ENCODE measurements around the gene SPATA13. TPM values are rescaled to one million over a fixed set of nuclear protein-coding genes. Genes with fewer than 3 reads are reported as not detected.
A peak's percentile ranks its signal among the peaks of the same experiment; 100 is the strongest.

The SPATA13 gene
- total RNA-seq, 1 experiment from 2014 or later, result 21.4 TPM

- peak; percentile 84 for ATAC-seq
- TF ChIP-seq EZH2phosphoT487 (IDR thresholded peaks at IDR 0.05; ENCODE audit: borderline replicate concordance), result no peak
- no peak for TF ChIP-seq YY1 (IDR thresholded peaks at IDR 0.05; ENCODE audit: extremely low read depth, insufficient replicate concordance, low read depth, low read length)
- no peak; the same call in 1 of the 2 replicates for TF ChIP-seq EGR1 (IDR thresholded peaks at IDR 0.05; ENCODE audit: low read depth)
- no peak for TF ChIP-seq ZNF274 (IDR thresholded peaks at IDR 0.05; ENCODE audit: low read depth, low read length)
- no peak for TF ChIP-seq SRF (IDR thresholded peaks at IDR 0.05; ENCODE audit: low read depth)
- TF ChIP-seq, protein P1, sequence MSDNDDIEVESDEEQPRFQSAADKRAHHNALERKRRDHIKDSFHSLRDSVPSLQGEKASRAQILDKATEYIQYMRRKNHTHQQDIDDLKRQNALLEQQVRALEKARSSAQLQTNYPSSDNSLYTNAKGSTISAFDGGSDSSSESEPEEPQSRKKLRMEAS (IDR thresholded peaks at IDR 0.05), result no peak
- TF ChIP-seq, protein P2, sequence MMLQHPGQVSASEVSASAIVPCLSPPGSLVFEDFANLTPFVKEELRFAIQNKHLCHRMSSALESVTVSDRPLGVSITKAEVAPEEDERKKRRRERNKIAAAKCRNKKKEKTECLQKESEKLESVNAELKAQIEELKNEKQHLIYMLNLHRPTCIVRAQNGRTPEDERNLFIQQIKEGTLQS (IDR thresholded peaks at IDR 0.05), result no peak
- no peak for TF ChIP-seq ELF1 (IDR thresholded peaks at IDR 0.05; ENCODE audit: borderline replicate concordance, low read depth)
- TF ChIP-seq TCF7L2 (IDR thresholded peaks at IDR 0.05; ENCODE audit: borderline replicate concordance, extremely low read depth, insufficient read depth, insufficient read length), result no peak
- TF ChIP-seq POLR2AphosphoS5 (IDR thresholded peaks at IDR 0.05; ENCODE audit: low read depth, low read length), result 0 out of 2 replicates have a peak, but pooled peaks have one; percentile 35
- TF ChIP-seq, protein P3, sequence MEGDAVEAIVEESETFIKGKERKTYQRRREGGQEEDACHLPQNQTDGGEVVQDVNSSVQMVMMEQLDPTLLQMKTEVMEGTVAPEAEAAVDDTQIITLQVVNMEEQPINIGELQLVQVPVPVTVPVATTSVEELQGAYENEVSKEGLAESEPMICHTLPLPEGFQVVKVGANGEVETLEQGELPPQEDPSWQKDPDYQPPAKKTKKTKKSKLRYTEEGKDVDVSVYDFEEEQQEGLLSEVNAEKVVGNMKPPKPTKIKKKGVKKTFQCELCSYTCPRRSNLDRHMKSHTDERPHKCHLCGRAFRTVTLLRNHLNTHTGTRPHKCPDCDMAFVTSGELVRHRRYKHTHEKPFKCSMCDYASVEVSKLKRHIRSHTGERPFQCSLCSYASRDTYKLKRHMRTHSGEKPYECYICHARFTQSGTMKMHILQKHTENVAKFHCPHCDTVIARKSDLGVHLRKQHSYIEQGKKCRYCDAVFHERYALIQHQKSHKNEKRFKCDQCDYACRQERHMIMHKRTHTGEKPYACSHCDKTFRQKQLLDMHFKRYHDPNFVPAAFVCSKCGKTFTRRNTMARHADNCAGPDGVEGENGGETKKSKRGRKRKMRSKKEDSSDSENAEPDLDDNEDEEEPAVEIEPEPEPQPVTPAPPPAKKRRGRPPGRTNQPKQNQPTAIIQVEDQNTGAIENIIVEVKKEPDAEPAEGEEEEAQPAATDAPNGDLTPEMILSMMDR (IDR thresholded peaks at IDR 0.05 in 2 of 3, conservative IDR thresholded peaks at IDR 0.05 in 1 of 3; ENCODE audit: borderline replicate concordance in 1 of 3, insufficient read depth in 1 of 3, low read depth in 2 of 3, low read length in 2 of 3), result no peak
- TF ChIP-seq FOSL1 (IDR thresholded peaks at IDR 0.05; ENCODE audit: low read depth), result 0 out of 2 replicates have a peak, but pooled peaks have one; percentile 10
- TF ChIP-seq SP1 (IDR thresholded peaks at IDR 0.05; ENCODE audit: low read depth), result no peak; the same call in 1 of the 2 replicates
- 0 out of 2 replicates have a peak, but pooled peaks have one; percentile 38 for TF ChIP-seq CBX3 (IDR thresholded peaks at IDR 0.05; ENCODE audit: low read depth)
- TF ChIP-seq, protein P4, sequence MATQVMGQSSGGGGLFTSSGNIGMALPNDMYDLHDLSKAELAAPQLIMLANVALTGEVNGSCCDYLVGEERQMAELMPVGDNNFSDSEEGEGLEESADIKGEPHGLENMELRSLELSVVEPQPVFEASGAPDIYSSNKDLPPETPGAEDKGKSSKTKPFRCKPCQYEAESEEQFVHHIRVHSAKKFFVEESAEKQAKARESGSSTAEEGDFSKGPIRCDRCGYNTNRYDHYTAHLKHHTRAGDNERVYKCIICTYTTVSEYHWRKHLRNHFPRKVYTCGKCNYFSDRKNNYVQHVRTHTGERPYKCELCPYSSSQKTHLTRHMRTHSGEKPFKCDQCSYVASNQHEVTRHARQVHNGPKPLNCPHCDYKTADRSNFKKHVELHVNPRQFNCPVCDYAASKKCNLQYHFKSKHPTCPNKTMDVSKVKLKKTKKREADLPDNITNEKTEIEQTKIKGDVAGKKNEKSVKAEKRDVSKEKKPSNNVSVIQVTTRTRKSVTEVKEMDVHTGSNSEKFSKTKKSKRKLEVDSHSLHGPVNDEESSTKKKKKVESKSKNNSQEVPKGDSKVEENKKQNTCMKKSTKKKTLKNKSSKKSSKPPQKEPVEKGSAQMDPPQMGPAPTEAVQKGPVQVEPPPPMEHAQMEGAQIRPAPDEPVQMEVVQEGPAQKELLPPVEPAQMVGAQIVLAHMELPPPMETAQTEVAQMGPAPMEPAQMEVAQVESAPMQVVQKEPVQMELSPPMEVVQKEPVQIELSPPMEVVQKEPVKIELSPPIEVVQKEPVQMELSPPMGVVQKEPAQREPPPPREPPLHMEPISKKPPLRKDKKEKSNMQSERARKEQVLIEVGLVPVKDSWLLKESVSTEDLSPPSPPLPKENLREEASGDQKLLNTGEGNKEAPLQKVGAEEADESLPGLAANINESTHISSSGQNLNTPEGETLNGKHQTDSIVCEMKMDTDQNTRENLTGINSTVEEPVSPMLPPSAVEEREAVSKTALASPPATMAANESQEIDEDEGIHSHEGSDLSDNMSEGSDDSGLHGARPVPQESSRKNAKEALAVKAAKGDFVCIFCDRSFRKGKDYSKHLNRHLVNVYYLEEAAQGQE (IDR thresholded peaks at IDR 0.05; ENCODE audit: low read depth), result no peak
- no peak for TF ChIP-seq CEBPB (IDR thresholded peaks at IDR 0.05; ENCODE audit: low read depth)
- no peak for TF ChIP-seq ZFX (IDR thresholded peaks at IDR 0.05)
- no peak for TF ChIP-seq ZBTB33 (IDR thresholded peaks at IDR 0.05; ENCODE audit: extremely low read depth, insufficient replicate concordance, low read length)
- no peak for TF ChIP-seq POLR2A (IDR thresholded peaks at IDR 0.05; ENCODE audit: borderline replicate concordance, extremely low read depth, insufficient read depth, insufficient read length)
- no peak for TF ChIP-seq SIN3A (IDR thresholded peaks at IDR 0.05; ENCODE audit: low read depth)
Observed at GRCh38 chr13:24127116-24127631, 33.3 kb upstream of the SPATA13 start.

More at GRCh38 chr13:24127116-24127631, 33.3 kb upstream of the SPATA13 start:
- Histone ChIP-seq H3K9ac (ENCODE audit: low read length) (peak overlapping the region; percentile 1; the same call in 1 of the 2 replicates), H3K4me3 (replicated peaks in 1 of 2; ENCODE audit: low read depth in 1 of 2, low read length in 2 of 2) (peak overlapping the region in 1 of 2 experiments; percentile 4; a peak in 1 of 4 replicates), H3K9me3 (ENCODE audit: control insufficient read depth in 1 of 2, insufficient read depth in 1 of 2, low read depth in 1 of 2, low read length in 2 of 2) (peaks cover 0 to 6% of the 10 kb centered on the region in 2 experiments; a peak in 1 of 4 replicates), H3K36me3 (ENCODE audit: control insufficient read depth in 1 of 2, insufficient read depth in 2 of 2, low read length in 2 of 2) (no peaks in the 10 kb centered on the region), H3K79me2 (ENCODE audit: insufficient read depth, low read length) (no peaks in the 10 kb centered on the region), H3K4me2 (ENCODE audit: low read length) (peak overlapping the region; percentile 69), H2AFZ (ENCODE audit: low read depth, low read length, poor library complexity, severe bottlenecking) (no peak overlapping the region), H3K9me2 (ENCODE audit: insufficient read depth) (no peaks in the 10 kb centered on the region), H3K27ac (ENCODE audit: low read depth, low read length) (no peak overlapping the region), H3K27me3 (ENCODE audit: insufficient read depth, low read length) (no peaks in the 10 kb centered on the region), H3K4me1 (ENCODE audit: control insufficient read depth in 1 of 2, insufficient read depth in 2 of 2, low read length in 2 of 2) (peaks cover 9 to 22% of the 10 kb centered on the region in 2 experiments), H4K20me1 (ENCODE audit: insufficient read depth) (no peaks in the 10 kb centered on the region)
- intact Hi-C loops (cut with micrococcal nuclease), result no loop called here
- RAD21 ChIA-PET (ENCODE audit: low non-redundant PET in 1 of 2, low total read pairs in 2 of 2, uncharacterized antibody in 2 of 2, unreplicated experiment in 2 of 2), result no interaction called here
- POLR2A ChIA-PET, result interaction anchor here (1.4 to 1.6 kb wide), 2 partner anchors 13 to 33 kb away, joined by 3 to 4 read pairs; partner anchors contain the start of gene SPATA13
- CTCF ChIA-PET, result no interaction called here
- BruUV-seq (replicated peaks), result no TSS peak
- DNase-seq (ENCODE audit: low read depth, low spot score), result no peak

Measured in HCT116 (cell line).